Tibial artery (tissue), 4 donors: Measurements from ENCODE around the gene GBP3.
"Not testable (repeated sequence)": the region's sequence is repeated elsewhere in the genome, so short reads cannot be mapped to it uniquely, and the experiment has no call there.

ENCODE experiments used
- DNase-seq, 2 donors: peaks; one replicate each; pipeline ENCODE4 v3.0.0-alpha.2; 2019
- H3K27ac ChIP-seq, 2 donors: fragments of 200-600 bp; sonication (generic) in 1 of 2; 1 replicate in 1 of 2; 2 replicates in 1 of 2; pipeline ENCODE4 v1.5.1; 2018 to 2019; ENCODE audit warnings: mild to moderate bottlenecking in 1 of 2
- H3K27me3 ChIP-seq, 2 donors: fragments of 200-600 bp; sonication (generic) in 1 of 2; one replicate each; pipeline versions ENCODE4 v1.5.1 to v1.6.0; 2016 to 2019
- H3K36me3 ChIP-seq, 3 donors: fragments of 200-600 bp; sonication (generic) in 2 of 3; one replicate each; pipeline ENCODE4 v1.5.1; 2016 to 2019; ENCODE audit warnings: mild to moderate bottlenecking in 2 of 3
- H3K4me1 ChIP-seq, 4 donors: fragments of 200-600 bp; sonication (generic) in 2 of 4; 1 replicate in 3 of 4; 2 replicates in 1 of 4; pipeline ENCODE4 v1.5.1; 2016 to 2019
- H3K4me3 ChIP-seq, 2 donors: fragments of 200-600 bp; sonication (generic) in 1 of 2; 1 replicate in 1 of 2; 2 replicates in 1 of 2; pipeline ENCODE4 v1.5.1; 2018 to 2019; ENCODE audit warnings: mild to moderate bottlenecking in 2 of 2
- H3K9me3 ChIP-seq, 3 donors: fragments of 200-600 bp; sonication (generic) in 1 of 3; one replicate each; pipeline ENCODE4 v1.5.1; 2016 to 2019
- CTCF ChIP-seq, 2 experiments: fragments of 200-600 bp in 1 of 2; fragments of 450-650 bp in 1 of 2; IDR thresholded peaks; one replicate each; pipeline ENCODE4 v1.5.1; 2017 to 2019; ENCODE audit warnings: antibody characterized with exemption in 2 of 2, mild to moderate bottlenecking in 1 of 2, moderate library complexity in 1 of 2
- intact Hi-C: fragments of 100-400 bp; cut with DNase I; formaldehyde crosslinking; loops from one replicate; pipeline ENCODE4 v1.15.0; 2023; ENCODE audit warnings: low total_unique reads

GBP3 gene

GRCh38 chr1:89050649-89051033, 28.0 kb upstream of the GBP3 start:
- Histone ChIP-seq H3K4me1 (no peaks in the 10 kb centered on the region), H3K9me3 (no peaks in the 10 kb centered on the region), H3K36me3 (peaks cover 45 to 59% (median 52%) of the 10 kb centered on the region in 3 donors), H3K4me3 (no peak overlapping the region), H3K27me3 (no peaks in the 10 kb centered on the region), H3K27ac (no peak overlapping the region)
- DNase-seq = no peak
- TF ChIP-seq CTCF (IDR thresholded peaks at IDR 0.05) = no peak
- intact Hi-C loops = no loop called here

- H3K4me1 ChIP-seq, H3K27ac ChIP-seq, H3K27me3 ChIP-seq, DNase-seq, H3K9me3 ChIP-seq, H3K4me3 ChIP-seq, intact Hi-C loops: not testable (repeated sequence)
- H3K36me3 ChIP-seq = peaks cover 43 to 54% (median 50%) of the 10 kb centered on the region in 3 donors
These were observed 27.4 kb upstream of the GBP3 start for GRCh38 chr1:89049901-89050648.

GRCh38 chr1:89049187-89049586, 26.5 kb upstream of the GBP3 start:
- H3K27ac ChIP-seq, intact Hi-C loops, H3K9me3 ChIP-seq, H3K4me1 ChIP-seq, DNase-seq, H3K4me3 ChIP-seq, H3K27me3 ChIP-seq: not testable (repeated sequence)
- H3K36me3 ChIP-seq = peaks cover 38 to 48% (median 44%) of the 10 kb centered on the region in 3 donors

DNA sequence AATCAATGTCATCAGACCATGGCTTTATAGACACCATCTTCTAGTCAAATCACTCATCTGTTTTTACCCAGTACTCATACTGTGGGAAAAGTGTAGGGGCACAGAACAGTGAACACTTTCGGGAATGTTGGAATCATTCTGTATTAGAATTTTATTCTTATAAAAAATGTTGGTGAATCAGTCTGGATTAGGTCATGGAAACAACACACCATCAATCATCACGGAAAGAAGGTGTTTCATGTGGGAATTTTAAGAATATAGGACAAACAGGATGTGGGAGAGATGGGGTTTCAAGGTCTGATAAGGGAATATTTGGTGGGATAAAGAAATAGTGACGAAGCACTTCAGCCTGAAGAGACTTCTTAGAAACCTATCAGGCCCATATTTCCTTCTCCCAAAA, 25.1 kb upstream of the GBP3 start:
- no peak for DNase-seq
- no peak overlapping the region for H3K27ac ChIP-seq
- peaks cover 24 to 39% (median 30%) of the 10 kb centered on the region in 3 donors for H3K36me3 ChIP-seq
- no peaks in the 10 kb centered on the region for H3K27me3 ChIP-seq
- TF ChIP-seq CTCF (IDR thresholded peaks at IDR 0.05) = no peak
- H3K4me1 ChIP-seq = no peaks in the 10 kb centered on the region
- no peaks in the 10 kb centered on the region for H3K9me3 ChIP-seq
- H3K4me3 ChIP-seq = no peak overlapping the region
- intact Hi-C loops = no loop called here

- H3K27ac ChIP-seq = not testable (repeated sequence)
- H3K36me3 ChIP-seq = peaks cover 13 to 27% (median 27%) of the 10 kb centered on the region in 3 donors
These were observed 23.9 kb upstream of the GBP3 start for GRCh38 chr1:89046318-89047183.

GRCh38 chr1:89044970-89045721, 22.5 kb upstream of the GBP3 start:
- DNase-seq = no peak
- no peaks in the 10 kb centered on the region for H3K4me1 ChIP-seq
- no peaks in the 10 kb centered on the region for H3K9me3 ChIP-seq
- no peak for TF ChIP-seq CTCF (IDR thresholded peaks at IDR 0.05)
- H3K27me3 ChIP-seq = no peaks in the 10 kb centered on the region
- peaks cover 0 to 15% (median 13%) of the 10 kb centered on the region in 3 donors for H3K36me3 ChIP-seq
- H3K4me3 ChIP-seq = no peak overlapping the region
- intact Hi-C loops = no loop called here
- H3K27ac ChIP-seq = no peak overlapping the region

More at GRCh38 chr1:89046318-89047183, 23.9 kb upstream of the GBP3 start:
- H3K4me1 ChIP-seq, intact Hi-C loops, H3K4me3 ChIP-seq, H3K9me3 ChIP-seq, H3K27me3 ChIP-seq, DNase-seq: not testable (repeated sequence)
